NCI-H2196 (cell line): ENCODE data around the gene ZBP1.
A peak's percentile ranks its signal among the peaks of the same experiment; 100 is the strongest.

ENCODE experiments used
- DNase-seq: peaks from one replicate; lab custom pipeline; 2025; ENCODE audit not compliant: unreplicated experiment; lab: John Stamatoyannopoulos, UW

Gene ZBP1, protein sequence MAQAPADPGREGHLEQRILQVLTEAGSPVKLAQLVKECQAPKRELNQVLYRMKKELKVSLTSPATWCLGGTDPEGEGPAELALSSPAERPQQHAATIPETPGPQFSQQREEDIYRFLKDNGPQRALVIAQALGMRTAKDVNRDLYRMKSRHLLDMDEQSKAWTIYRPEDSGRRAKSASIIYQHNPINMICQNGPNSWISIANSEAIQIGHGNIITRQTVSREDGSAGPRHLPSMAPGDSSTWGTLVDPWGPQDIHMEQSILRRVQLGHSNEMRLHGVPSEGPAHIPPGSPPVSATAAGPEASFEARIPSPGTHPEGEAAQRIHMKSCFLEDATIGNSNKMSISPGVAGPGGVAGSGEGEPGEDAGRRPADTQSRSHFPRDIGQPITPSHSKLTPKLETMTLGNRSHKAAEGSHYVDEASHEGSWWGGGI

DNA sequence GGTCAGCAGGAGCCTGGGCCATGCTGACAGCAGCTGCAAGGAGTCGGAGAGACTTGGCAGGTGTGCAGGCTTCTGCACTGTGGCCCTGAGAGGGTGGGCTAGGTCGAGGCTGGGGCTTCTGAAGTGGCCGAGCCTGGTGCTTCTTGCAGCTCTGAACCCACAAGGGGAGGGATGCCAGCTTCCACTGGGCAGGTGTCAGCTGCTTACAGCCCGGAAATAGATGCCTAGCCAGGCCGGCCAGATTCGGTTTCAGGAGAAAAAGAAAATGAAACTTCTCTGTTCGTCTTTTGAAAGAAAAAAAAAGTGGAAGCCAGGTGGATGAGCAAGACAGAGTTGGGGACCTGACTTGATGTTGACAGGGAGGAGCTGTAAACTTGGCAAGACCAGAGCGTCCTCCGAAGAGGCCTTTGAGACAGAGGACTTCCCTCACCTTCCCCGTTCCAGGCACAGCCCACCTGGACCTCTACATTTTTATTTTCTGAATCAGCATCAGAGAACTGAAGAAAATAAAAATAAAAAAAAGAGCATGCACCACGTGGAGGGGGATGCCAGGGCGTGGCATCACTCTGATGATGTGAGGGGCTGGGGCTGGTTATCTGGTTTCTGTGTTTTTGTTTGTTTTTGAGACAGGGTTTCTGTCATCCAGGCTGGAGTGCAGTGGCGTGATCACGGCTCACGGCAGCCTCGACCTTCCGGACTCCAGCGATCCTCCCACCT is at the start of gene ZBP1:
Gene ZBP1, minus strand, starts transcription at position 153 of the 717 bp plus-strand sequence. Its CDS starts 131 bp downstream, at position 22.
- peak; percentile 25 for DNase-seq

DNA sequence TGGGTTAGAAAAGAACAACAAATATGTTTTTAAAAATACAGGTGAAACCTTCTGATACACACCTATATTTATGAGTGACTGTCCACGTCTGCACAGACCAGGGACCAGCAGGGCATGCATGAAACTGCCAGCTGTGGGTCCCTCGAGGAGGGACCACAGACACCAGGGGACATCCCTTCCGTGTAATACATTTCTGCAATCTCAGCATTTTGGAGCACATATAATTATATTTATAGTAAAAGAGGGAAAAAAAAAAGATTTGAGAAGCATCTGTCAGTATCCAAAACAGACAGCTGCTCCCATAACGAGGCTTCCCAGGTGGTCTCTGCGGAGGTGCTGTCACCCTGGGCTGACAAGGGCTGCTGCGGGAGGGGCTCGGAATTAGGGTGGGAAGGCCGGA is 49.4 kb upstream of the ZBP1 start:
- DNase-seq: no peak

DNA sequence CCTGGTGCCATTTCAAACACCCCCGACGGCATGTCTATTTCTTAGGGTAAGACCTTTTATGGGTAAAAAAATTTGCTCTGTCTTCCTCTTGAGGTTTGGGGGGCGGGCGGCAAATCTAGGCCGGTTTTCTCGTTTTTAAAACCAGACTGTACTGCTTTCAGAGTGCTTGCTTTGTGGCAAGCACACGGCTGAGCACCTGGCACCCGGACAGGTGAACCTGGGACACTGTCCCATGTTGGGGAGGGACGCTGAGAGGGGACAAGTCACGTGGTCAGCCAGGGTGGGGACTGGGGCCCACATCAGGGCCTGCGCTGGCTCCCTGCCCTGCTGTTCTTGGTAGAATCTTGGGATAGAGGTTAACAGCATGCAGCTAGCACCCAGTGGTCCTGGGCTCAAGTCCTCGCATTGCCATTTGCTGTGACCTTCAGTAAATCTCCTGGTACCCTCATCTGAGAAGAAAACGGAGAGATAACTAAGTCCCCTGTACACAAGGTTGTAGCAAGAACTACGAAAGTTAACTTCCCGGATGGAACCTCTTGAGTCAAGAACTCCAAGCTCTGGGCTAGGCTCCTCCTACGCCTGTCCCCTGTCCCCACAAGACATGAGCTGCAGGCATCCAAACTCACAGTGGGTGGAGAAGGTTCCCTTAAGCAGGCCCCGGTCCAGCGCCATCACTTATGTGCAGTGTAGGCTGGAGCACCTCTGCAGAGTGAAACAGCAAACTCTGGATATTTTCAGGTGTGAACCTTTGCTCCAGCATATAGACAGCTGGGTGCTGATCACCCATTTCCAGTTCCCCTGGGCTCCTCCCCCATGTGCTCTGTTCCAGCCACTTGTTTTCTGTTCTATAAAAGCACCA is 47.9 kb upstream of the ZBP1 start:
- DNase-seq: no peak

DNA sequence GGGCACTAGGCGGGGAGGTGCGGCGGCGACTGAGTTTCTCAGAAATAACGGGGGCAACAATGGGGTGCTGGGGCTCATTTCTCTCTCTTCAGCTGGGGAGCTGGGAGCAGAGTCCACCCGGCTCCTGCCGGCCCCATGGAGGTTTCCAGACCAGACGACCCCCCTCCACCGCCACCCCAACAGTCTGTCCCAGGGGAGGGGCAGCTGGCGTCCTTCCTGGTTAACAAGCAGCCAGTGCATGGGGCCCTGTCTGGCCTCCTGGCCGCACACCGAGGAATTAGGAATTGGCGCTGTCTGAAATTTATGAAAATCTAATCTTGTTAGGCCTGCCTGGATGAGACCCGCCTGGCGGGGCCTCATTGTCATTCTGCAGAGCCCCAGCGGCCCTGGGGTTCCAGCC is 47.2 kb upstream of the ZBP1 start:
- no peak for DNase-seq

DNA sequence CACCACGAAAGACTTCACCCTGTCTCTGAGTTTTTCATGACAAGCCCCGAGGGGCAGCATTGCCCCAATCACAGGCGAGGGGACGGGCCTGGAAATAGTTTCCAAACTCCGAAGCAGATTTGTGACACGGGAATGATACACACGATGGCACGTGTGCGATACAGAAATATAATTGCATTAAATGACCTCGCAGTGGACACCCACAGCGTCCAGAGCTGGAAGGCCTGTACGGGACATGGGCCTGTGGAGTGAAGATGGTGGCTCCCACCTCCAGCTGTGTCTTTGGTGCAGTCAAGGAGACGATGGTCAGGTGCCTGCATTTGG is 46.6 kb upstream of the ZBP1 start:
- DNase-seq: no peak

DNA sequence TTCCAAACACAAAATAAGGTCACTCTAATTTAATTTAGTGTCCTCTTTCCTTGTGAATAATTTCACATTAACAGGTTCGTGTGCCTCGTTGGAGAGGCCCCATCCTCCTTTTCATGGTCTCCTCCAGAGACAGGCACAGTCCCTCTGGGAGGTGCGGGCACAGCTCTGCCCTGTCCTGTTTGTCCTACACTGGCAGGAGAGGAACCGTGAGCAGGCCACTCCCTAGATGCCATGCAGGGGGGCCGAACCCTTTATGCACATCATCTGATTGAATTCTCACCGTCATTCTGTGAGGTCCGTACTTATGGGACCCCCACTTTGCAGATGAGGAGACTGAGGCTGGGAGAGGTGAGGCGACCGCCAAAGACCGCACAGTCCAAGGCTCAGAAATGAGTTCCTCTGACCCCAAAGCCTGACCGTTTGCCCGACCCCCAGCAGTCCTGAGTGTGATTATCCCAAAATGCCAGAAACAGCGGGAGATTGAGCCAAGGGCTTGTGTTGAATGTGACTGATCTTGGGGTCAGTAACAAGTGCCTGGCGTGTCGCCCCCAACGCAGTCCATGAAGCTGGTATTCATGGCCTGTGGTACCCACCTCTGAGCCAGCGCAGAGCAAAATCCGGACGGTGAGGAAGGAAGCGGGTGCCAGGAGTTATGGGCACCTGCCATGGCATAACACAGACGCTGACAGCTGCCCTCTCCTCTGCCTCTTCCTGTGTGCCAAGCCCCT is 46.0 kb upstream of the ZBP1 start:
- DNase-seq: no peak

DNA sequence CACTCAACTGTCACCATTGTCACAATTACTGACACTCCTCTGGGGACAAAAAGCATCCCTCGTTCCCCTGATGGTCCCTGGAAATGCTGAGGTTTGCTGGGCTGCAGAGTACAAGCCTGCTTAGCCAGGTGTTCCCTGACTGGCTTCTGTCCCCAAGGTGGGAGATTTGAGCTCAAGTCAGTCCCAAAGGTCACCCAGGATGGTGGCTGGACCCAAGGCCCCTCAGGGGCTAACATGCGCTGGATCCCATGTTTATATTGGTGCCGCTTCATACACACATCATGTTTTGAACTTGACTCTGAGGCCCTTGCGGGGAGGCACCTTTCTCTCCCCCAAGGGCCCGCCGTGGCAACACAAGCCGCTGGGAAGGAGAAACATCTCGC is 45.4 kb upstream of the ZBP1 start:
- no peak for DNase-seq

DNA sequence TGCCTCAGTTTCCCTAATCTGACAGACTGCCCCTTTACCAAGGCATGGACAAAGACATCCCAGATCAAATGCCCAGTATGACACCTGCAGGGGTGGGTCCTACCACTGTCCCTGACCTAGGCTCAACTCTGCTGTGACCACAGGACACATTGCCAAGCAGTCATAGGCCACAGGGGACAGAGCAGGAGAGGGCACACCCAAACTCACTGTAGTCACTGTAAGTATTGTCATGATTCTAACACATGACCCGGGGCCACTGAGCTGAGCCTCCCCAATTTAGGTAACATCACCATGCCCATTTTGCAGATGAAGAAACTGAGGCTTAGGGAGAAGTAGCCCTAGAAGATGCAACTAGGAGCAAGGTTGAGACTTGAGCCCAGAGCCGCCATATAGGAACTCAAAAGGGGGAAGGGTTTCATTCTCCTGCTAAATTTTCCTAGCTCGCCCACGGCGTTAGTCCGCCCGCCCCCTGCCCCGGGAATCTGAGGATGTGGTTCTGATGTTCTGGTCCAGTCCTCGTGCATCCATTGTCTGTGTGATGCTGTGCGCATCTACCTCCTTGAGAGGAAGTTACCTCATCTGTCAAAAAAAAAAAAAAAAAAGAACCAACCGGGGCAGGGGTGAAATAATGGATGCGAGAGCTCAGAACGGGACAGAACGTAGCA is 44.8 kb upstream of the ZBP1 start:
- DNase-seq: no peak

DNA sequence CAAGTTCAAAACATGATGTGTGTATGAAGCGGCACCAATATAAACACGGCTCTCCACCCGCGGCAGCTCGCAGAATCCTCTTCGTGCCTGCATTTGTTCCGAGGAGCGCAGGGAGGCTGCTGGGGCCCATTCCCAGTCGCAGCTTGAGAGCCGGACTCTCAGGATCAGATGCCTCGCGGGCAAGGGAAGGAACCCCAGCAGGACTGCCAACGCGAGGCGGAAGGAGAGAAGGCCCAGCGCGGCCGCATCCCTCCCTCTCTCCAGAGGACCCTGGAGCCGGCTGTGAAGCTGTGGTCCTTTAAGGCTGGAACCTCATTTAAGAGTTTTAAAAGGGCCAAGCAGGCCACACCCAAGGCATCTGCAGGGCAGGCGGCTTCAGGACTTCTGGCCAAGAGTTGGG is 44.2 kb upstream of the ZBP1 start:
- DNase-seq: no peak

DNA sequence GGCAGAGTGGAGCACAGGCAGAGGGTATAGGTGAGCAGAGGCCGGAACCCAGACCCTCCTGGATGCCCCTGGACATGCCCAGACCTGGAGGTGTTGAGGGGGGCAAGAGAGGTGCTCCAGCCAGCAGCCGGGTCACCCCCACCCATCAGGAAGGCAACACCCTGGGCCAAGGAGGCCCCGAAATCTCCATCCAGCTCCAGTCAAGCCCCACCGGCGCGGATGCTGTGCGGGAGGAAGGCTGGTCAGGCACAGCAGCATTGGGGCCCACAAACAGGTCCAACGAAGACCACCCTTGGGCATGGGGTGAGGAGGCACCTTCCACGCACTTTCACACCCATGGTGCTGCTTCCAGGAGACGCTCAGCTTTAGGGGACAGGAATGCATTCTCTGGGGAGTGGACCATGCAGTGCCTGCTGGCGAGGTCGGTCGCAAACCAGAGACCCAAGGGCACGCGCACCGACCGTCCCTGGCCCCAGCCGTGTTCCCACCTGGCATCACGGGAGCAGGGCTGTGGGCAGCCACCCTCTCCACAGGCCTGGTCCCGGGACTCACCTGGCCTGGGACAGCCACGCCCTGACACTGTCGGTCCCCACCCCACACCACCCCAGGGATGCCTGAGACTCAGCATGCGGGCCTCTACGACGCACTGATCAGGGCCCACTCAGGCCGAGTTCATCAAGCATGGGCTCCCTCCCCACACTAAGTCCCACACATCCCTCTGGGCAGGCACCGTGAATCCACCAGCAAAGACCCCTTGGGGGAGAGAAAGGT is 43.6 kb upstream of the ZBP1 start:
- DNase-seq: no peak

DNA sequence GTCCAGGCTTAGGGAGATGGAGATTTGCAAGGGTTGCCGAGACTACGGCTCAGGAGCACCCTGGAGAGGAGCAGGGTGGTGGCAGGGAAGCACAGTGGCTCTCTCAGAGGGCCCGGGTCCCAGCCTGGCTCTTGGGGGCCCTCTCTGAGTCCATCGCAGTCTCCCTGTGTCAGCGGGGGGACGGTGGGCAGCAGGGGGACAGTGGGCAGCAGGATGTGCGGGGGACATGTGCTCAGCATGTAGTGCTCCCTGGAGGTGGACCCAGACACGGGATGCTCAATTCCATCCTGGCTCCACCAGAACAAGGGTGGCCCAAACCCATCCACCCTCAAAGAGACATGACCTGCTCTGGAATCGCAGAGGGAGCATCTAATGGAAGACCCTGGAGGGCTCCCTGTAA is 43.0 kb upstream of the ZBP1 start:
- no peak for DNase-seq

DNA sequence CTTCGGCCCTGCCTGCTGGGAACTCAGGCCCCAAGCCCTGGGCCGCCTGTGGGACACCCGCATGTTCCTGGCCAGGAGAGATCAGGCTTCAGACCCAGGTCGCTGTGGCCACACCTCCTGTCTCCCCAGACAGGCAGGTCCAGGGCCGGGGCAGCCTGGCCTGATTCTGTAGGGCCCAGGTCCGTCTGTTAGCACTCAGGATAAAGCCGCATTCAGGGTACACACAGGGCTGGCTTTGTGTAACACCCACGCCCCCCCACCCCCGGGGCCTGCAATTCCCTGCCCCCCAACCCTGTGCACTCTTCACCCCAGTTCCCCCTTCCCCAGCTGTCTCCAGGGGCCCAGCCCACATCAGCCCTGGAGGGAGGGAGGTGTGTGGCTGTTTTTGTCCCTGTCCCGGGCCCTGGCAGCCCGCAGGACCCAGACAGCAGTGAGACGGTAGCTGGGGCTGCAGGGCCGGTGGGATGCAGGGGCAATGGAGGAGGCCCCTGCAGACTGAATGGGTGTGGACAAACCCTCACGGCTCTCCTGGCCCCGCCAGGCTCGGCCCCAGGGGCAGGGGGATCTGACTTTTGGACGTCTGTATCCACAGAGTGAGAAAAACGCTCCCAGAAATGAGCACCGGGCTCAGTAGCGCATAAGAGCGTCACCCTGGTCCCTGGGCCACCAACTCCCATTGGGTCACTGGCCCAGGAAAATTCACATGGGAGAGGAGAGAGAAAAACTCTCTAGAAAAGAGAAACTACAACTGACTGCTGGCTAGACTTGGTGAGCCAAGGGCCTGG is 42.4 kb upstream of the ZBP1 start:
- no peak for DNase-seq

DNA sequence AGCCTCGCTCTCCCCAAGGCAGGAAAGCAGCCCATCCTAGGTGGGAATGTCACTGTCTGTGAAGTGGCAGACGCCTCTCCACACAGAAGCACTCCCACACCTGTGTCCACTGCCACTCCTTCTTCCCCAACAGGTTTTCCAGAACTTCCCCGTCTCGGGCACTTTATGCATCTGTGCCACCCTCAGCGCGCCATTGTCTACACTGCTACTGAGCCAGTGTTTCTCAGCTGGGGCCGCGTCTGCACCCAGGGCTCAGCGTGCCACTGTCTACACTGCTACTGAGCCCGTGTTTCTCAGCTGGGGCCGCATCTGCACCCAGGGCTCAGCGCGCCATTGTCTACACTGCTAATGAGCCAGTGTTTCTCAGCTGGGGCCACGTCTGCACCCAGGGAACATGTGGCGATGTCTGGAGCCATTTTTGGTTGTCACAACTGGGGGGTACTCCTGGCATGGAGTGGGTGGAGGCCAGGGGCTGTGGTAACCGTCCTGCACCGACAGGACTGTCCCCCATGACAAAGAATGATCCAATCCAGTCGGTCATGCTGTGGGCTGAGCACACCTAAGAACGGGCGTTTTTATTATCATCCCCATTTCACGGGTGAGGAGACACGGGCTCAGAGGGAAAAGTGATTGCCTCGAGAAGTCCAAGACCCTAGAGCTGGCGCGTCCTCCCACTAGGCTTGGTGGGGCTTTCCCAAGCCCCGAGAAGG is 41.7 kb upstream of the ZBP1 start:
- DNase-seq: no peak

DNA sequence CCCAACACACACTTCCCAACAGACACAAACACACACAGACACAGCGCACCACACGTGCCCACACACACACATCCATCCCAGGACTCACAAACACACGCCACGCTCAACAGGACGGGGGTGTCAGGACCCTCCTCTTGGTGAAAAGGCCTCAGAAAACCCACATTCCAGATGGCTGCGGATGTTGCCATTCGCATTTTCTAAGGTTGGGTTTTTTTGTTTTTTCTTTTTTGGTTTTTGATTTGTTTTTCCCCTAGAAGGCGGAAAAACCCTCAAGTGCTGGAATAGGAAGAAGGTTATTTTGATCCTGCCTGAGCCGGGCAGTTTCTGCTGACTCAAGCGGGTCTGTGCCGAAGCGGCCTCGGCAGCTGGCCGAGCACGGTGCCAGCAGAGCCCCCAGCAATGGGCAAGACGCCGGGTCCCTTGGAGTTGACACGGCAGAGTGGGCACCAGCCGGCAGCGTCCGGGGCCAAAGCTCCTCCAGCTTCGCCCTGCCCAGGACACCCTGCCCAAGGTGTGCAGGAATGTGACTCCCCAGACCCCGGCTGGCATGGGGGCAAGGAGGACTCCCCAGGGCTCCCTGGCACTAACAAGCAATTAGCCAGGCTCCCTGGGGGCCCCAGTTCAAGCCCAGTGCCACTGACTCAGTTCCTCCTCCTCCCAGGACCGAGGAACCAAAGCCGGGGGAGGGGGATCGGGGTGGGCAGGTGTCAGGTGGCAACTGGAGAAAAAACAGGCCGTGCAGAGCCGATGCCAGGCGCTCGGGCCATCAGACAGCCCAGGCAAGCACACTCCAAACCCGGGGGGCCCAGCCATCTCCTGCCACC is 40.9 kb upstream of the ZBP1 start:
- no peak for DNase-seq

DNA sequence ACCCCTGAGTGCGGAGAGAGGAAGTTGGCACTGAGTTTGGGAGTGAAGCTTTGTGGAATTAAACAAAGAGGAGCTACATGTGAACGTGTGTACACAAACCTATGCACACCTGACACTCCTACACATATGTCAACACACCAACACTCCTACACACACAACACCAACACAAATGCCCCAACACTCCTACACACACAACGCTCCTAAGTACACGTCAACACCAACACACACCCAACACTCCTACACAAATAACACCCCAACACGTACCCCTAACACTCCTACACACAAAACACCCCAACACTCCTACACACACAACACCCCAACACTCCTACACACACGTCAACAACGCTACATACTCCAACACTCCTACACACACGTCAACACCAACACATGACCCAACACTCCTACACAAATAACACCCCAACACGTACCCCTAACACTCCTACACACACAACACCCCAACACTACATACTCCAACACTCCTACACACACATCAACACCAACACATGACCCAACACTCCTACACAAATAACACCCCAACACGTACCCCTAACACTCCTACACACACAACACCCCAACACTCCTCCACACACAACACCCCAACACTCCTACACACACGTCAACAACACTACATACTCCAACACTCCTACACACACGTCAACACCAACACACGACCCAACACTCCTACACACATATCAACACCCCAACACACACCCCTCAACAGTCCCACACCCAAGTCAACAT is 40.1 kb upstream of the ZBP1 start:
- DNase-seq: no peak

DNA sequence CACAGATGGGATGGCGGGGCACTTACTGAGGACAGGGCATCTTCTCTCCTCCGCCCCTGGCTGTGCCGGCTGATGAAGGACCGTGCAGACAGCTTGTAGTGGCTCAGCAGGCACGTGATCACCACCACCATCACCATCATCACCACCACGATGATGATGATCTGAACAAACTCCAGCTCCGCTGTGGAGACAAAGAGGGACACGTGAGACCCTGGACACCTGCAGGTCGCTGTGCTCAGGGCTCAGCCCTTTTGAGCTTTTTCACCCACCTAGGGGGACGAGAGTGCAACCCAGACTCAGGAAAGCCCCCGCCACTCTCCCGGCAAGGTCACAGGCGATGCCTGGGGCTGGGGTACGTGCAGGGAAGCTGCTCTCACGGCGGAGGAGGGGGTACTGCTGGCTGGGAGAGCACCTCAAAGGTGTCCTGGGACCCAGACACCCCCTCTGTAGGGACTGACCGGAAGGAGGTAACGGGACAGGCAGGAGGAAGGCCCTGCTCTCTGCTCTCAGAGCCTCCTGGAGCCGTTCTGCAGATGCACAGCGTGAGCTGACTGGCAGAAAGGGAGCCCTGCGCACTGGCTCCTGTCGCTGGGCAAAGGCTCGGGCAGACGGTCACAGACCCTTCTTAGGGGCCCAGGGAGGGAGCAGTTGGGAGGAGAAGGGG is 39.4 kb upstream of the ZBP1 start:
- no peak for DNase-seq
